ENCODE data around the gene SPOUT1. TPM values are rescaled to one million over a fixed set of nuclear protein-coding genes. Genes with fewer than 3 reads are reported as not detected.

Gene SPOUT1
- polyA plus RNA-seq, 1 donor (not counting 4 experiments of a cell fraction or from before 2014, with no cell fraction given): 22.0 TPM

- H2AFZ ChIP-seq (ENCODE audit: control insufficient read depth, low read length): no peak overlapping the region
Observed at GRCh38 chr9:128792134-128792533, 37.5 kb downstream of the SPOUT1 start.

GRCh38 chr9:128790536-128790935 lies 39.1 kb downstream of the SPOUT1 start:
- TF ChIP-seq CTCF (optimal IDR thresholded peaks at IDR 0.05 in 1 of 3, IDR thresholded peaks at IDR 0.05 in 1 of 3, conservative IDR thresholded peaks at IDR 0.05 in 1 of 3; ENCODE audit: extremely low read depth in 1 of 3, insufficient read depth in 2 of 3, low read length in 3 of 3): no peak
- TF ChIP-seq EZH2 (IDR thresholded peaks at IDR 0.05; ENCODE audit: low read length): no peak
- no peaks in the 10 kb centered on the region for H3K27me3 ChIP-seq (ENCODE audit: control insufficient read depth, extremely low read depth, insufficient read depth, low read length)

More at GRCh38 chr9:128792134-128792533, 37.5 kb downstream of the SPOUT1 start:
- Histone ChIP-seq H3K4me1 (ENCODE audit: control insufficient read depth, extremely low read depth, insufficient read depth, low read length) (peaks cover 8% of the 10 kb centered on the region), H3K27ac (ENCODE audit: control insufficient read depth, insufficient read depth, low read length) (no peak overlapping the region), H3K4me3 (ENCODE audit: control insufficient read depth in 2 of 3, extremely low read depth in 1 of 3, insufficient read depth in 2 of 3, low read depth in 1 of 3, low read length in 3 of 3) (no peak overlapping the region), H3K36me3 (ENCODE audit: control insufficient read depth in 2 of 2, extremely low read depth in 1 of 2, insufficient read depth in 2 of 2, low read length in 2 of 2) (peaks cover 20 to 21% of the 10 kb centered on the region in 2 experiments), H3K9me3 (ENCODE audit: control insufficient read depth, low read depth, low read length) (no peaks in the 10 kb centered on the region), H3K27me3 (ENCODE audit: control insufficient read depth, extremely low read depth, insufficient read depth, low read length) (no peaks in the 10 kb centered on the region), H4K20me1 (ENCODE audit: control insufficient read depth, extremely low read depth, insufficient read depth, low read length) (no peaks in the 10 kb centered on the region), H3K9ac (ENCODE audit: control insufficient read depth, extremely low read depth, insufficient read depth, low read length) (no peak overlapping the region), H3K79me2 (ENCODE audit: control insufficient read depth, insufficient read depth, low read length) (peaks cover 10% of the 10 kb centered on the region), H3K9me1 (ENCODE audit: control insufficient read depth, extremely low read depth, insufficient read depth, low read length) (no peaks in the 10 kb centered on the region), H3K4me2 (ENCODE audit: control insufficient read depth, extremely low read depth, insufficient read depth, low read depth, low read length) (no peak overlapping the region)
- dilution Hi-C loops (cut with MboI; ENCODE audit: extremely low pct_ligation_motif_present, low sequenced_read_pairs): no loop called here
- no peak for TF ChIP-seq EZH2 (IDR thresholded peaks at IDR 0.05; ENCODE audit: low read length)
- no peak for TF ChIP-seq CTCF (optimal IDR thresholded peaks at IDR 0.05 in 1 of 3, IDR thresholded peaks at IDR 0.05 in 1 of 3, conservative IDR thresholded peaks at IDR 0.05 in 1 of 3; ENCODE audit: extremely low read depth in 1 of 3, insufficient read depth in 2 of 3, low read length in 3 of 3)
- DNase-seq (ENCODE audit: low read depth, low spot score) (no peak), FAIRE-seq (no peak)

More at GRCh38 chr9:128790536-128790935, 39.1 kb downstream of the SPOUT1 start:
- H3K9me1 ChIP-seq (ENCODE audit: control insufficient read depth, extremely low read depth, insufficient read depth, low read length): no peaks in the 10 kb centered on the region
- no peak overlapping the region for H3K4me2 ChIP-seq (ENCODE audit: control insufficient read depth, extremely low read depth, insufficient read depth, low read depth, low read length)
- H3K27ac ChIP-seq (ENCODE audit: control insufficient read depth, insufficient read depth, low read length): no peak overlapping the region
- H3K4me1 ChIP-seq (ENCODE audit: control insufficient read depth, extremely low read depth, insufficient read depth, low read length): peaks cover 10% of the 10 kb centered on the region
- dilution Hi-C loops (cut with MboI; ENCODE audit: extremely low pct_ligation_motif_present, low sequenced_read_pairs): no loop called here
- no peaks in the 10 kb centered on the region for H3K9me3 ChIP-seq (ENCODE audit: control insufficient read depth, low read depth, low read length)
- FAIRE-seq: no peak
- H2AFZ ChIP-seq (ENCODE audit: control insufficient read depth, low read length): no peak overlapping the region
- H3K9ac ChIP-seq (ENCODE audit: control insufficient read depth, extremely low read depth, insufficient read depth, low read length): no peak overlapping the region
- no peak for DNase-seq (ENCODE audit: low read depth, low spot score)
- peaks cover 10% of the 10 kb centered on the region for H3K79me2 ChIP-seq (ENCODE audit: control insufficient read depth, insufficient read depth, low read length)
- no peaks in the 10 kb centered on the region for H4K20me1 ChIP-seq (ENCODE audit: control insufficient read depth, extremely low read depth, insufficient read depth, low read length)
- peaks cover 16 to 21% of the 10 kb centered on the region in 2 experiments for H3K36me3 ChIP-seq (ENCODE audit: control insufficient read depth in 2 of 2, extremely low read depth in 1 of 2, insufficient read depth in 2 of 2, low read length in 2 of 2)
- no peak overlapping the region for H3K4me3 ChIP-seq (ENCODE audit: control insufficient read depth in 2 of 3, extremely low read depth in 1 of 3, insufficient read depth in 2 of 3, low read depth in 1 of 3, low read length in 3 of 3)

All from keratinocyte (primary cell).